ENCODE data around the gene SLC35B1. TPM values are rescaled to one million over a fixed set of nuclear protein-coding genes. Genes with fewer than 3 reads are reported as not detected.

SLC35B1 gene
- total RNA-seq, 4 donors from 2014 or later, result 23.5 to 73.3 (median 56.2) TPM

DNA sequence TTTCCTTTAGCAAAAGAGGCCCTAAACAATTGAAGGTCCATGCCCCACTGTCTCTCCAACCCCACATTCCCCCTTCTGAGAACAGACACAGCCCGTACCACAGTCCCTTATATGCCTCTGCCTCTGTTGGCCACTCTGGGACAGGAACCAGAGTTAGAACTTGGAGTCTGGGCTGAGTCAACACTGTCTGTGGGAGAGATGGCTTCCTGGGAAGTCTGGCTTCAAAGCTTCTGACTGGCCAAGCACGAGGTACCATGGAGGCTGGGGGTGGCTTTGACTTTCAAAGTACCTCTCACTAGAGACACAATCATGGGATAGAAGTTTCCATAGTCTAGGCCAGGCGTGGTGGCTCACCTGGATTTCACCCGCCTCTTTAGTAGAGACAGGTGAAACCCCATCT is 15.0 kb downstream of the SLC35B1 start:
- Histone ChIP-seq H3K9me3 (no peaks in the 10 kb centered on the region), H3K4me1 (peaks cover 0 to 39% (median 10%) of the 10 kb centered on the region in 4 donors), H3K4me3 (no peak overlapping the region), H3K27ac (peak overlapping the region; percentile 77 to 88 (median 84)), H3K36me3 (no peaks in the 10 kb centered on the region), H3K27me3 (no peaks in the 10 kb centered on the region)
- intact Hi-C loops (cut with DNase I; ENCODE audit: low total_unique reads), result loop anchor here (5.0 kb wide), 1 partner anchor 45 kb away; no protein-coding TSS in a partner anchor
- 87% methylated on average over 4 of the region's 4 CpGs; no CpG with 5 or more reads in 1 of the 2 donors for WGBS, 2 donors (ENCODE audit: low coverage in 1 of 2)
- DNase-seq, result no peak
- TF ChIP-seq POLR2AphosphoS5 (IDR thresholded peaks at IDR 0.05) (no peak), EP300 (IDR thresholded peaks at IDR 0.05; ENCODE audit: low read depth) (no peak), POLR2A (IDR thresholded peaks at IDR 0.05) (no peak)
- TF ChIP-seq, protein P1, sequence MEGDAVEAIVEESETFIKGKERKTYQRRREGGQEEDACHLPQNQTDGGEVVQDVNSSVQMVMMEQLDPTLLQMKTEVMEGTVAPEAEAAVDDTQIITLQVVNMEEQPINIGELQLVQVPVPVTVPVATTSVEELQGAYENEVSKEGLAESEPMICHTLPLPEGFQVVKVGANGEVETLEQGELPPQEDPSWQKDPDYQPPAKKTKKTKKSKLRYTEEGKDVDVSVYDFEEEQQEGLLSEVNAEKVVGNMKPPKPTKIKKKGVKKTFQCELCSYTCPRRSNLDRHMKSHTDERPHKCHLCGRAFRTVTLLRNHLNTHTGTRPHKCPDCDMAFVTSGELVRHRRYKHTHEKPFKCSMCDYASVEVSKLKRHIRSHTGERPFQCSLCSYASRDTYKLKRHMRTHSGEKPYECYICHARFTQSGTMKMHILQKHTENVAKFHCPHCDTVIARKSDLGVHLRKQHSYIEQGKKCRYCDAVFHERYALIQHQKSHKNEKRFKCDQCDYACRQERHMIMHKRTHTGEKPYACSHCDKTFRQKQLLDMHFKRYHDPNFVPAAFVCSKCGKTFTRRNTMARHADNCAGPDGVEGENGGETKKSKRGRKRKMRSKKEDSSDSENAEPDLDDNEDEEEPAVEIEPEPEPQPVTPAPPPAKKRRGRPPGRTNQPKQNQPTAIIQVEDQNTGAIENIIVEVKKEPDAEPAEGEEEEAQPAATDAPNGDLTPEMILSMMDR (IDR thresholded peaks at IDR 0.05), result no peak
- in situ Hi-C loops (cut with MboI; ENCODE audit: low pct_ligation_motif_present in 1 of 4, low pct_unique_long_range_greater_than_20kb in 1 of 4, low sequenced_read_pairs in 3 of 4), result loop anchor here in 1 of 4 donors (10.0 kb wide), 1 partner anchor 118 kb away; the partner anchor contains the start of gene NXPH3

DNA sequence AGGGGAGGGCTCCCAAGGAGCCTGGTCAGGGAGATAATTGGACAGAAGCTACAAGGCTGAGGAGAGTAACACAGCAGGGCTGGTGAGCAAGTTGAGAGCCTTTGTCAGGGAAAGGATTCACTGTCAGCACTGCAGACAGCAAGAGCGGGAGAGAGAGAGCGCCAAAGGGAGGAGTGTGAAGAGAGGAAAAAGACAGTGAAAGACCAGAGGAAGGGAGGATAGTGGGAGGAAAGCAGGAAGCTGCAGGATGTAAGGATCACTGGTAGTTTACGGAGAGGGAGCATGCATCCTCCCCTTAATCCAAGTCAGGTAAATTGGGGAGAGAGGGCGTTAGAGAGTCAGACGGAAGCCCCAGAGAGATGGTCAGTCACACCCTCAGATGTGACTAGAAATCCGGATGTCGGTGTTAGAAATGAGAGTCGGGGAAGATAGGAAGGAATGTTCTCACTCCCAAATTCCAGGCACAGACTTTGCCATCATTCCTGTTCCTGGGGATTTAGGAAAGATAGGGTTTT is 16.0 kb downstream of the SLC35B1 start:
- 62 to 69% methylated on average over 6 to 8 of the region's 8 CpGs for WGBS, 2 donors (ENCODE audit: low coverage in 1 of 2)

DNA sequence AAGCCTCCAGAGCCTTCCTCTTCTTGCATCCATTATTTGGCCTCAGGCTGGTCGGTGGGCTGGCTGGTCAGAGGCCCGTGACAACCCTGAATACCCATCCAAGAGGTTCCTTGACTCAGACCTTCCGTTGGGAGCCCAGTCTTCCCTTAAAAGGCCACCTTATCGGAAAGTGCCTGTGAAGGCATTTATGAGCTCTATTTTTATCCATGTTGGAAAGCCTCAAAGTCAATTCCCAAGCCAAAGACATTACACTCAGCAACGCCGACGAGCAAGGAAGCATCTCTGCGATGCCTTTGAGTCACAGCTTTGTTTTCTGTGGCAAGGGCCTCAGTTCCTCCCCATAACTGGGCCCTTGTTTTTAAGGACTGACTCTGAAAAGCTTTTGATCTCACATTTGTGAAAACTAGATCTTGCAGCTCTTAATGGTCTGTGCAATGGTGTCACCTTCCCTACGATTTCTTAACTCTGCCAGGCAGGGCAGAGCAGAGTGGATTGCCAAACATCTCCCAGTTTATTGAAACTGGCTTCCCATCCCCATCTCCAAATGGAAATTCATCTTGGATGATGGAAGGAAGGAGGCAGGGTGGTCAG is 16.6 kb downstream of the SLC35B1 start:
- H3K27ac ChIP-seq, result peak overlapping the region; percentile 77 to 88 (median 84)
- H3K4me3 ChIP-seq, result no peak overlapping the region
- peak; percentile 25 for DNase-seq
- no peaks in the 10 kb centered on the region for H3K36me3 ChIP-seq
- H3K9me3 ChIP-seq, result no peaks in the 10 kb centered on the region
- in situ Hi-C loops (cut with MboI; ENCODE audit: low pct_ligation_motif_present in 1 of 4, low pct_unique_long_range_greater_than_20kb in 1 of 4, low sequenced_read_pairs in 3 of 4) (loop anchor here in 1 of 4 donors (10.0 kb wide), 1 partner anchor 116 kb away; the partner anchor contains the start of gene NXPH3), intact Hi-C loops (cut with DNase I; ENCODE audit: low total_unique reads) (loop anchor here (5.0 kb wide), 1 partner anchor 44 kb away; no protein-coding TSS in a partner anchor)
- WGBS, 2 donors (ENCODE audit: low coverage in 1 of 2), result 47 to 70% methylated on average over 3 to 9 of the region's 9 CpGs
- peaks cover 0 to 42% (median 10%) of the 10 kb centered on the region in 4 donors for H3K4me1 ChIP-seq
- TF ChIP-seq POLR2A (IDR thresholded peaks at IDR 0.05), result no peak
- TF ChIP-seq POLR2AphosphoS5 (IDR thresholded peaks at IDR 0.05), result peak; percentile 80 to 87 (median 83)
- TF ChIP-seq EP300 (IDR thresholded peaks at IDR 0.05; ENCODE audit: low read depth), result peak; percentile 88
- TF ChIP-seq, protein P1 (IDR thresholded peaks at IDR 0.05), result no peak
- no peaks in the 10 kb centered on the region for H3K27me3 ChIP-seq

More for the DNA sequence above, 16.0 kb downstream of the SLC35B1 start:
- no peaks in the 10 kb centered on the region for H3K36me3 ChIP-seq
- H3K9me3 ChIP-seq, result no peaks in the 10 kb centered on the region
- TF ChIP-seq POLR2A (IDR thresholded peaks at IDR 0.05), result peak; percentile 4
- TF ChIP-seq, protein P1 (IDR thresholded peaks at IDR 0.05), result no peak
- no peaks in the 10 kb centered on the region for H3K27me3 ChIP-seq
- in situ Hi-C loops (cut with MboI; ENCODE audit: low pct_ligation_motif_present in 1 of 4, low pct_unique_long_range_greater_than_20kb in 1 of 4, low sequenced_read_pairs in 3 of 4) (loop anchor here in 1 of 4 donors (10.0 kb wide), 1 partner anchor 117 kb away; the partner anchor contains the start of gene NXPH3), intact Hi-C loops (cut with DNase I; ENCODE audit: low total_unique reads) (loop anchor here (5.0 kb wide), 1 partner anchor 44 kb away; no protein-coding TSS in a partner anchor)
- no peak for DNase-seq
- H3K4me1 ChIP-seq, result peaks cover 0 to 42% (median 10%) of the 10 kb centered on the region in 4 donors
- peak overlapping the region; percentile 77 to 88 (median 84) for H3K27ac ChIP-seq
- H3K4me3 ChIP-seq, result no peak overlapping the region

DNA sequence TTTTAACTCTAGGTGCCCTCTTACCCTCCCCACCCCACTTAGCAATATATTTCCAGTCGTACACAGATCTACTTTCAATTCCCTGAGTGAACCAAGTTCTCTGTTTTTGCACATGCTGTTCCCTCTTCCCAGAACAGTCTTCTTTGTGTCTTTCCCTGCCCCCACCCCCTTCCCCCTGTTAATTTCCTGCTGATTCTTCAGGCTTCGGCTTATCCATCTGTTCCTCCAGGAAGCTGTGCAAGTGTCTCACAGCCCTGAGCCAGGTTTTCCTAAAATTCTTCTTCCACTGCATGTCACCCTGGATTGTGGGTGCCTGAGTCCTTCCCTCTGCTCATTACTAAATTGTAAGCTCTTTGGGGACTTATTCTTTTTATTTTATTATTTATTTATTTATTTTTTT is 17.5 kb downstream of the SLC35B1 start:
- 39 to 65% methylated on average over 2 of the region's 2 CpGs for WGBS, 2 donors (ENCODE audit: low coverage in 1 of 2)
- Histone ChIP-seq H3K27ac (peak overlapping the region; percentile 75 to 88 (median 81)), H3K36me3 (no peaks in the 10 kb centered on the region), H3K9me3 (no peaks in the 10 kb centered on the region), H3K27me3 (no peaks in the 10 kb centered on the region), H3K4me1 (peaks cover 0 to 40% (median 9%) of the 10 kb centered on the region in 4 donors), H3K4me3 (no peak overlapping the region)
- DNase-seq, result no peak
- intact Hi-C loops (cut with DNase I; ENCODE audit: low total_unique reads) (loop anchor here (5.0 kb wide), 1 partner anchor 43 kb away; no protein-coding TSS in a partner anchor), in situ Hi-C loops (cut with MboI; ENCODE audit: low pct_ligation_motif_present in 1 of 4, low pct_unique_long_range_greater_than_20kb in 1 of 4, low sequenced_read_pairs in 3 of 4) (loop anchor here in 1 of 4 donors (10.0 kb wide), 1 partner anchor 115 kb away; the partner anchor contains the start of gene NXPH3)
- no peak for TF ChIP-seq POLR2A (IDR thresholded peaks at IDR 0.05)
- TF ChIP-seq, protein P1 (IDR thresholded peaks at IDR 0.05), result no peak
- no peak for TF ChIP-seq POLR2AphosphoS5 (IDR thresholded peaks at IDR 0.05)
- TF ChIP-seq EP300 (IDR thresholded peaks at IDR 0.05; ENCODE audit: low read depth), result no peak
